ENCODE measurements around the gene SH2D3A.
"Not testable (repeated sequence)": the region's sequence is repeated elsewhere in the genome, so short reads cannot be mapped to it uniquely, and the experiment has no call there.

GRCh38 chr19:6748543-6748942 lies 18.7 kb downstream of the SH2D3A start:
- TF ChIP-seq CTCF (conservative IDR thresholded peaks at IDR 0.05 in 1 of 2, IDR thresholded peaks at IDR 0.05 in 1 of 2; ENCODE audit: low read depth in 1 of 2, low read length in 2 of 2); EZH2 (IDR thresholded peaks at IDR 0.05; ENCODE audit: low read length, missing control alignments): not testable (repeated sequence)

All from fibroblast of lung (primary cell).